ENCODE results near the gene MAGI2. TPM values are rescaled to one million over a fixed set of nuclear protein-coding genes. Genes with fewer than 3 reads are reported as not detected.

The MAGI2 gene
- total RNA-seq, 1 experiment from 2014 or later, result 0.07 TPM

GRCh38 chr7:78472519-78472918 lies 980.9 kb downstream of the MAGI2 start:
- Mint-ChIP-seq H3K36me3 (ENCODE audit: insufficient read depth, unreplicated experiment) (no peaks in the 10 kb centered on the region), H3K27me3 (ENCODE audit: insufficient read depth, unreplicated experiment) (peaks cover 62% of the 10 kb centered on the region), H3K4me1 (ENCODE audit: insufficient read depth, unreplicated experiment) (no peaks in the 10 kb centered on the region), H3K9me3 (ENCODE audit: unreplicated experiment) (no peaks in the 10 kb centered on the region), H3K27ac (ENCODE audit: low read depth, unreplicated experiment) (no peak overlapping the region), H3K4me3 (ENCODE audit: unreplicated experiment) (no peak overlapping the region)
- TF ChIP-seq CTCF (IDR thresholded peaks at IDR 0.05; ENCODE audit: unreplicated experiment), result no peak
- ChIA-PET POLR2A (no interaction called here), CTCF (no interaction called here)
- intact Hi-C loops (cut with micrococcal nuclease), result no loop called here
- no TSS peak for BruUV-seq (replicated peaks)
- no peak for DNase-seq (ENCODE audit: unreplicated experiment)

- no peak for DNase-seq (ENCODE audit: unreplicated experiment)
- intact Hi-C loops (cut with micrococcal nuclease), result no loop called here
- BruUV-seq (replicated peaks), result no TSS peak
- H3K4me3 Mint-ChIP-seq (ENCODE audit: unreplicated experiment), result no peak overlapping the region
- no peaks in the 10 kb centered on the region for H3K9me3 Mint-ChIP-seq (ENCODE audit: unreplicated experiment)
- no peaks in the 10 kb centered on the region for H3K4me1 Mint-ChIP-seq (ENCODE audit: insufficient read depth, unreplicated experiment)
- no peak overlapping the region for H3K27ac Mint-ChIP-seq (ENCODE audit: low read depth, unreplicated experiment)
- POLR2A ChIA-PET, result no interaction called here
- TF ChIP-seq CTCF (IDR thresholded peaks at IDR 0.05; ENCODE audit: unreplicated experiment), result no peak
- H3K27me3 Mint-ChIP-seq (ENCODE audit: insufficient read depth, unreplicated experiment), result peaks cover 73% of the 10 kb centered on the region
- H3K36me3 Mint-ChIP-seq (ENCODE audit: insufficient read depth, unreplicated experiment), result no peaks in the 10 kb centered on the region
- CTCF ChIA-PET, result no interaction called here
Observed at GRCh38 chr7:78465894-78466293, 987.6 kb downstream of the MAGI2 start.

GRCh38 chr7:78463039-78463438 lies 990.4 kb downstream of the MAGI2 start:
- intact Hi-C loops (cut with micrococcal nuclease), result no loop called here
- Mint-ChIP-seq H3K27ac (ENCODE audit: low read depth, unreplicated experiment) (no peak overlapping the region), H3K4me1 (ENCODE audit: insufficient read depth, unreplicated experiment) (no peaks in the 10 kb centered on the region), H3K4me3 (ENCODE audit: unreplicated experiment) (no peak overlapping the region), H3K9me3 (ENCODE audit: unreplicated experiment) (no peaks in the 10 kb centered on the region), H3K27me3 (ENCODE audit: insufficient read depth, unreplicated experiment) (peaks cover 57% of the 10 kb centered on the region), H3K36me3 (ENCODE audit: insufficient read depth, unreplicated experiment) (no peaks in the 10 kb centered on the region)
- no TSS peak for BruUV-seq (replicated peaks)
- POLR2A ChIA-PET, result no interaction called here
- TF ChIP-seq CTCF (IDR thresholded peaks at IDR 0.05; ENCODE audit: unreplicated experiment), result no peak
- CTCF ChIA-PET, result no interaction called here
- no peak for DNase-seq (ENCODE audit: unreplicated experiment)

- Mint-ChIP-seq H3K27ac (ENCODE audit: low read depth, unreplicated experiment) (no peak overlapping the region), H3K27me3 (ENCODE audit: insufficient read depth, unreplicated experiment) (peaks cover 49% of the 10 kb centered on the region), H3K4me1 (ENCODE audit: insufficient read depth, unreplicated experiment) (no peaks in the 10 kb centered on the region), H3K4me3 (ENCODE audit: unreplicated experiment) (no peak overlapping the region), H3K9me3 (ENCODE audit: unreplicated experiment) (no peaks in the 10 kb centered on the region), H3K36me3 (ENCODE audit: insufficient read depth, unreplicated experiment) (no peaks in the 10 kb centered on the region)
- CTCF ChIA-PET, result no interaction called here
- BruUV-seq (replicated peaks), result no TSS peak
- no peak for DNase-seq (ENCODE audit: unreplicated experiment)
- TF ChIP-seq CTCF (IDR thresholded peaks at IDR 0.05; ENCODE audit: unreplicated experiment), result no peak
- intact Hi-C loops (cut with micrococcal nuclease), result no loop called here
- POLR2A ChIA-PET, result no interaction called here
Observed at GRCh38 chr7:78450706-78451105, 1002.8 kb downstream of the MAGI2 start.

Data from MCF 10A (cell line).